Omental fat pad (tissue), 4 donors: ENCODE measurements around the gene UBE2D2. TPM values are rescaled to one million over a fixed set of nuclear protein-coding genes. Genes with fewer than 3 reads are reported as not detected.
"Not testable (repeated sequence)": the region's sequence is repeated elsewhere in the genome, so short reads cannot be mapped to it uniquely, and the experiment has no call there.

ENCODE experiments used
- ATAC-seq: fragments of 150-250 bp; one replicate; pipeline ENCODE4 v1.9.1; 2016; ENCODE audit warnings: mild to moderate bottlenecking, moderate library complexity; ENCODE audit not compliant: low FRiP score
- DNase-seq: peaks from one replicate; pipeline ENCODE4 v3.0.0-alpha.2; 2019; ENCODE audit warnings: low spot score
- CTCF ChIP-seq, 3 donors: fragments of 450-650 bp; IDR thresholded peaks; one replicate each; pipeline ENCODE4 v1.5.1; 2016 to 2017; ENCODE audit warnings: antibody characterized with exemption in 3 of 3, mild to moderate bottlenecking in 3 of 3, moderate library complexity in 2 of 3
- total RNA-seq, 4 donors: library from RNA; depleted of rRNA; stranded (reverse); fragments of >200 nt; gene quantifications; one replicate each; pipeline ENCODE4 v1.1.0, GENCODE V29; 2016

The UBE2D2 gene
- total RNA-seq, 4 donors from 2014 or later = 50.4 to 76.9 (median 70.4) TPM

DNA sequence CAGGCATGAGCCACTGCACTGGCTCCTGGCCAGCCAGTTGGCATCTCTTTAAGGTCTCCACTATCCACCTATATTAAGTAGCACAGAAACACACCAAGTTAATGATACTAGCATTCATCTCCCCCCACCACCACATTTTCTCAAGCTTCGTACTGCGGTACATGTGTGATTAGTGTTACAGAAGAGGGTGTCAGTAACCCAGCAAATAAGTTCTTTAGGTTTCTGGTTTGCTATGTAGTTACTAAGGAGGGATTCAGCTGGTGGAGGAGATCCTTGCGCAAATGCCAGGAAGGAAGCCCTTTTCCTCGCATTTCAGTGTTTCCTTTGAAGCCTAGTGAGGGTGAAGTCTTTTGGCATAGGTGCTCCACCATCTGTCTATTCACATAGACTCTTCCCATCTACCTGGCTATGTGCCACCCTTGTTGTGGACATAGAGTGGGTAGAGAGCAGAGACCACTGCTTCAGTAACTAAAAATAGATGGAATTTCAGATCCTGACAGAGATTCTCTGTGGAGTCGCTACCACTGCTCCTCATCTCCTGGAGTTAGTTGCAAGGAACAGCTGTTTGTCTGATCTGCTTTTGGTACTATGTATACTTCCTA lies 16.7 kb downstream of the UBE2D2 start:
- no peak for ATAC-seq
- no peak for DNase-seq
- TF ChIP-seq CTCF (IDR thresholded peaks at IDR 0.05) = no peak

- DNase-seq (no peak), ATAC-seq (no peak)
- TF ChIP-seq CTCF (IDR thresholded peaks at IDR 0.05) = no peak
These were observed 17.2 kb downstream of the UBE2D2 start for GRCh38 chr5:139578325-139578724.

DNA sequence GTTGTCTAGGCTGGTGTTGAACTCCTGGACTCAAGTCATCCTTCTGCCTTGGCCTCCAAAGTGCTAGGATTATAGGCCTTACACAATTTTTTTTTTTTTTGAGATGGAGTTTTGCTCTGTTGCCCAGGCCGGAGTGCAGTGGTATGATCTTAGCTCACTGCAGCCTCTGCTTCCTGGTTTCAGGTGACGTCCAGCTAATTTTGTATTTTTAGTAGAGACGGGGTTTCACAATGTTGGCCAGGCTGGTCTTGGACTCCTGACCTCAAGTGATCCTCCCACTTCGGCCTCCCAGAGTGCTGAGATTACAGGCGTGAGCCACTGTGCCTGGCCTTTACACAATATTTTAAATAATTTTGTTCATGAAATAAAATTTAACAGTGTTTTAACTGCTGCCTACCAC lies 21.0 kb downstream of the UBE2D2 start:
- DNase-seq, ATAC-seq: not testable (repeated sequence)

- no peak for TF ChIP-seq CTCF (IDR thresholded peaks at IDR 0.05)
- ATAC-seq = no peak
- no peak for DNase-seq
These were observed 23.0 kb downstream of the UBE2D2 start for GRCh38 chr5:139584137-139584536.

GRCh38 chr5:139588116-139588515 lies 27.0 kb downstream of the UBE2D2 start:
- not testable (repeated sequence) for ATAC-seq, DNase-seq

- TF ChIP-seq CTCF (IDR thresholded peaks at IDR 0.05) = no peak
- ATAC-seq (no peak), DNase-seq (no peak)
These were observed 27.8 kb downstream of the UBE2D2 start for GRCh38 chr5:139588962-139589361.

DNA sequence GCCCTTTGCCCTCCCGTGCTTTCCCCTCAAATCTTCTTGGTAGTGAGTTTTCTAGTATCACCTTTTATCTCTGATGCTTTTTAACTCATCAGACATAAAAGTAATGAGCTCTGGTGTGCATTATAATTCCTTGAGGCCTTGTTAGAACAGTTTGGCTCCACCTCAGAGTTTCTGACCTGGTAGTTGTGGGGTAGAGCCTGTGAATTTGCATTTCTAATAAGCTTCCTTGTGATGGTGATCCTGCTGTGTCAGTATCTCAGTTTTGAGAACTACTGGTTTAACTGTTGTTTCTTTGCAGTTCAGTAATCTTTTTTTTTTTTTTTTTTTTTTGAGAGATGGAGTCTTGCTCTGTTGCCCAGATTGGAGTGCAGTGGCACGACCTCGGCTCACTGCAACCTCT lies 31.1 kb downstream of the UBE2D2 start:
- DNase-seq = no peak
- no peak for TF ChIP-seq CTCF (IDR thresholded peaks at IDR 0.05)
- ATAC-seq = no peak

DNA sequence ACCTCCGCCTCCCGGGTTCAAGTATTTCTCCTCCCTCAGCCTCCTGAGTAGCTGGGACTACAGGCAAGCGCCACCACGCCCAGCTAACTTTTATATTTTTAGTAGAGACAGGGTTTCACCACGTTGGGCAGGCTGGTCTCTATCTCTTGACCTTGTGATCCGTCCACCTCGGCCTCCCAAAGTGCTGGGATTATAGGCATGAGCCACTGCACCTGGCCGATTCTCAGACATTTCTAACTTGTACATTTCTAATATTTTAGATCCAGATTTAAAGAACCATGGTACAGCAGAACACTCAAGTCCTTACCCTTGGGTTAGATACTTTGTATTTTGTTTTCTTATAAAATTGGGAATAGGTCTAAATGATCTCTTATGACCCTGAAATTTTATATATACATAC lies 31.9 kb downstream of the UBE2D2 start:
- ATAC-seq, DNase-seq: not testable (repeated sequence)

DNA sequence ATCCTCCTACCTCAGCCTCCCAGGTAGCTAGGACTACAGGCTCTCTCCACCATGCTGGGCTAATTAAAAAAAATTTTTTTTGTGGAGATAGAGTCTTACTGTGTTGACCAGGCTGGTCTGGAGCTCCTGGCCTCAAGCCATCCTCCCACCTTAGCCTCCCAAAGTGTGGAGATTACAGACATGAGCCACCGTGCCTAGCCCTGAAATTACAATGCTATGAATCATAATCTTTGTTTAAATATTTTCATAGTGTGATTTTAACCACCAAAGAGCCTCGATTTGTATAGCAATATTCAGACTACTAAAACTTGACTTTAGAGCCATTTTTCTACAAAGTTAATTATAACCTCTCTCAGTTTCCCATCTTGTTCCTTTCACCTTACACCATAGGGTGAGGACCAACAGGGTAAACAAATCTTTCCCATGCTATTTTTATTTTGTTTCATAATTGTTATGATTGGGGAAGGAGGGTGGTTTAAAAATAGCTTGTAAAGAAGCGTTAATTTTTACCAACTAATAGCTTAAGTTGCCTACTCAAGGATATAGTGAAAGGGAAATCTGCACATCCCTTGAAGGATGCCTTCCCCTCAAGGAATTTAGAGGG lies 32.7 kb downstream of the UBE2D2 start:
- TF ChIP-seq CTCF (IDR thresholded peaks at IDR 0.05) = no peak
- DNase-seq (no peak), ATAC-seq (peak; percentile 23)
